Inflammatory macrophage (primary cell): Measurements from ENCODE around the gene PF4V1.
A peak's percentile ranks its signal among the peaks of the same experiment; 100 is the strongest.
"Not testable (repeated sequence)": the region's sequence is repeated elsewhere in the genome, so short reads cannot be mapped to it uniquely, and the experiment has no call there.

ENCODE experiments used
- DNase-seq, 2 donors: peaks; one replicate each; pipeline ENCODE4 v3.0.0-alpha.2; 2020 to 2022

Gene PF4V1

DNA sequence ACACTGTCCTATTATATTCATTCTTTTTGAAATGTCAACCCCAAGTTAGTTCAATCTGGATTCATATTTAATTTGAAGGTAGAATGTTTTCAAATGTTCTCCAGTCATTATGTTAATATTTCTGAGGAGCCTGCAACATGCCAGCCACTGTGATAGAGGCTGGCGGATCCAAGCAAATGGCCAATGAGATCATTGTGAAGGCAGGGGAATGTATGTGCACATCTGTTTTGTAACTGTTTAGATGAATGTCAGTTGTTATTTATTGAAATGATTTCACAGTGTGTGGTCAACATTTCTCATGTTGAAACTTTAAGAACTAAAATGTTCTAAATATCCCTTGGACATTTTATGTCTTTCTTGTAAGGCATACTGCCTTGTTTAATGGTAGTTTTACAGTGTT is 17.7 kb downstream of the PF4V1 start:
- DNase-seq, result peak in 1 of 2 donors; percentile 42

GRCh38 chr4:73871511-73872310 is 18.6 kb downstream of the PF4V1 start:
- DNase-seq, result no peak

- peak; percentile 72 to 85 for DNase-seq
Measured at GRCh38 chr4:73872316-73873108, 19.4 kb downstream of the PF4V1 start.

GRCh38 chr4:73874386-73874785 is 21.3 kb downstream of the PF4V1 start:
- peak; percentile 18 to 66 for DNase-seq

DNA sequence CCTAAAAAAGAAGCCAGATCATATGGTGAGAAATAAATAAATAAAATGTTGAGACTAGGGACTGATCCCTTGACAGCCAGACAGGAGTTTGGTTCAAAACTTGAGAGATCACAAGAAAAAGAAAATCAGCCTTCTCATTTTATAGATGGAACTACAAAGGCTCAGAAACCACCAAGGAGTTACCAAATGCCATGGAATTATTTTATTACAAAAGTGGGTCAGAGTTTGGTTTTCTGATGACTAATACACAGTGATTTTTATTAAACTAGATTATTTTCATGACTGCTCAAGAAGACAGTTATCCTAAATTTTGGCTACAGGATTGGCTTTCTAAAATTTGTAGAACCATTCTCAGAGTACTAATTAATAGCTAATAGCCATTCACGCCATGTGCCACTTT is 22.3 kb downstream of the PF4V1 start:
- DNase-seq, result no peak

DNA sequence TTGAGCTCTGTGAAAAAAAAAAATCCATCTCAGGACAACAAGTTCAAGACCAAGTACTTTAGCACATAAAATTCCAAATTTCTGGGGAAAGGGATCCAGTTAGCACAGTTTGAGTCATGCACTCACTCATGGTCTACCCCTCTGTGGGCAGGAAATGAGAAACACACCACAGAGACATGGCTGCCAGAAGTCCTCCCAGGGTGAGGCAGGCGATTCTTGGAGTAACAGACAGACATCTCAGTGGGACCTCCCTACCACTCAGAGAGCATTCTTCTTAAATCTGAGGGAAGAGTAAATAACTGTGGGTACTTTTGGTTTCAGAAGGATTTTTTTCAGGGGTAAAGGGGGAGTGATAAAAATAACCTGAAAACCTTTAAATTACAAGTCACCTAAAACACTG is 30.2 kb downstream of the PF4V1 start:
- no peak for DNase-seq

GRCh38 chr4:73885574-73886267 is 32.6 kb downstream of the PF4V1 start:
- peak in 1 of 2 donors; percentile 21 for DNase-seq

GRCh38 chr4:73891326-73891725 is 38.2 kb downstream of the PF4V1 start:
- DNase-seq, result no peak

- peak in 1 of 2 donors; percentile 22 for DNase-seq
Measured at GRCh38 chr4:73891739-73892405, 38.8 kb downstream of the PF4V1 start.

DNA sequence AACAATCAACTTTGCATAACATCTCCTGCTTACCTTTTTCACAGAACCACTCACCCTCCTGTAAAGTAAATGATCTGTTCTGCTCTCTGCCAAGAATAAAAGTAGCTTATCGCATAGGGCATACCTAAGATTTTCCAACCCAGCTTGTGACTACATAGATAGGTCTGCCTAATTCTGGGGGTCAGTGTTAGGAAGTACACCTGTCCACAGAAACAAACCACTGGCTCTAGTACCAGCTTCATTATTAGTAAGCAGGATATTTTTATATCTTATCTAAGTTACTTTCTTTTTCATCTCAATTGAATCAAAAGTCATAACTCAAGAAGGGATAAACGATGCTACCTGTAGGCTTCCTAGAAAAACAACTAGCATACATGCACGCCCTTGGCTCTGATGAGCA is 39.9 kb downstream of the PF4V1 start:
- DNase-seq, result no peak

- no peak for DNase-seq
Measured at GRCh38 chr4:73894001-73894400, 40.9 kb downstream of the PF4V1 start.

DNA sequence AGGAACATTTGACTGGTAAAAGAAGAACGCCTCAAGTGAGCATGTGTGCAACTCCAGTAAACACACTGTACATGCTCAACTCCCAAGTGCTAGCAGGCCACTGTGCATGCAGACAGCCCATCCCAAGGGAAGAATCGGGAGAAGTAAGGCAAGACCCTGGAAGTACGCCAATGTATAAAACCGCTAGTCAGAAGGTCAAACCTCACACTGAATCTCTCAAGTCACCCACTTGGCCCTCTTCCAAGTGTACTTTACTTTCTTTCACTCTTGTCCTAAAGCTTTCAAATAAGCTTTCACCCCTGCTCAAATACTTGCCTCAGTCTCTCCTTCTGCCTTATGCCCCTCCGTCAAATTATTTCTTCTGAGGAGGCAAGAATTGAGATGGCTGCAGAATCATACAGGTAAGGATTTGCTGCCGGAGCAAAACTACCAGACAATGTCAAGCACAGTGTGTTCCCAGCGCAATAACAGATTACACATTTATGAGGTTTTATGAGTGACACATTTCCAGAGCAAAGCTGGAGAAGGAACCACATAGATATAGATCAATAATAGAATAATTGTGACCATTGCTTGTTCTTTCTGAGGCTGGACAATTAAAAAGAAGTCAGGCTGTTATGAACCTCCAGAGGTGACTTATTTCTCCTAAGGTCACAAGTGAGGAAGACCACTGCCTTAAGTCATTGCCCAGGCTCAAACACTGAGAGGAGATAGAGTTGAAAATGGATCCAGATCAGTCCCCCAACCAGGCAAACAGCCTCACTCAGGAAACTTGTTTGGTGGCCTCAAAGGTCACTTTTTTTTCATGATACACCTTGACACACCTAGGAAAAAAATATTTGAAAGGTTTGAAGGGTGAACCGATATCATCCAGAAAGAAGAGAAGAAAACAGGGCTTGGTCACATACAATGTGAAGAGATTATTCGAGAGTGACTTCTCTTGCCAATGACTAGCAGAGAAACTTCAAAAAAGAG is 42.4 kb downstream of the PF4V1 start:
- no peak for DNase-seq

DNA sequence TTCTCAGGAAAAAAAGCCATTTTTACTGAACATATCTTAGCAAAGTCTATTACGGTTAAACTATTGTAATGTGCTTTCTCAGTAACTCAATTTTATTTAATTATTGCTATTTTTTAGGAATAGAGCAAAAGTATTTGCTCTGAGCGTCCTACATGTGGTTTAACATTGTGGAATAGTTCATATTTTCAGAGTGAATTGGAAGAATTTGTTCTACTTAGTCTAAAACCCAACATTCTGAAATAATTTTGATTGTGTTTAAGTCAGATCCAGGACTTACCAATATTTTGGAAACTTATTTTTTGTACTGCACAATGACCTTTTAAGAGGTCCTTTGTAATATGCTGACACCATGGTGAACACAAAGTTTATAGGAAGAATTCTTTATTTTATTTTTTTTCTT is 43.3 kb downstream of the PF4V1 start:
- DNase-seq, result no peak

DNA sequence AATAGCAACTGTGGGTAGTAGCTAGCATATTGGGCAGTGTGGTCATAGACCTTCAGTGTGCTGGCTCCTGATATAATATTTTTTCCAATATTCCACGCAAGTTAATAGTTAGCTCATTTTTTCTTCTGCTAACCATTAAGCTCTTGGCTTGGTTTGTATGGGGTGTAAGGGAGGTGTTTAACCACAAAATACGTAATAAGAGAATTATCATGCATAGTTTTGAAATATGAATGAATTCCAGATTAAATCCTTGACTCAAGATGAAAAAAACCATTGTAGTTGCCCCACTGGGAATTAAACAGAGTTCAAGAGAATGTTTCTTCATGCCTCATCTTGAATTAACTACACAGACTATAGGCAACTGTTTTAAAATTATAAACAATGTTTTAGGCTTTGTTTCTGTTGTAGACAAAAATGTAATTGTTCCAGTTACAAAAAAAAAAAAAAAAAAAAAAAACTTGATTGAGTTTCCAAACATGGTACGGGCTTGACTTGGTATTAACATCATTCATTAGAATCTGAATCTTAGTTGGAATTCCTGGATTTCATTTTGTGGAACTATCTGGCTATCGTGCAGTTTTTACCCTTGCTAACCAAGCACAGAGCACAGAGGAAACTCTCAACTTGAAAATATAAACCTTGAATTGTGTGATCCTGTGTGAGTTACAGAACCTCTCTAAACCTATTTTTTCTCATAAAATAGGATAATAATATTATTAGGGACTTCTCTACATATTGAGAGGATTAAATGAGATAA is 44.5 kb downstream of the PF4V1 start:
- DNase-seq, result no peak

DNA sequence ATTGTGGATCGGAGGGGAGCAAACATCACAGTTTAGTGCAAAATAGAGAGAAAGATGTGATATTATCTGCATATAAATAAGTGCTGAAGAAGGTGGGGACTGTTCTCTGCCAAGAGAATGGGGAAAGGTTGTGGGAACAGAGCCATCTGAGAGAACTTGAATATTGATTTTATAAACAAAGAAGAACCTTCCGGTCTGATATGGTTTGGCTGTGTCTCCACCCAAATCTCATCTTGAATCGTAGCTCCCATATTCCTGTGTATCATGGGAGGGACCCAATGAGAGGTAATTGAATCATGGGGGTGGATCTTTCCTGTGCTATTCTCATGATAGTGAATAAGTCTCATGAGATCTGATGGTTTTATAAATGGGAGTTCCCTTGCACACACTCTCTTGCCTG is 46.2 kb downstream of the PF4V1 start:
- DNase-seq, result not testable (repeated sequence)

- no peak for DNase-seq
Measured at GRCh38 chr4:73901031-73901430, 47.9 kb downstream of the PF4V1 start.

GRCh38 chr4:73902038-73902637 is 49.0 kb downstream of the PF4V1 start:
- no peak for DNase-seq

DNA sequence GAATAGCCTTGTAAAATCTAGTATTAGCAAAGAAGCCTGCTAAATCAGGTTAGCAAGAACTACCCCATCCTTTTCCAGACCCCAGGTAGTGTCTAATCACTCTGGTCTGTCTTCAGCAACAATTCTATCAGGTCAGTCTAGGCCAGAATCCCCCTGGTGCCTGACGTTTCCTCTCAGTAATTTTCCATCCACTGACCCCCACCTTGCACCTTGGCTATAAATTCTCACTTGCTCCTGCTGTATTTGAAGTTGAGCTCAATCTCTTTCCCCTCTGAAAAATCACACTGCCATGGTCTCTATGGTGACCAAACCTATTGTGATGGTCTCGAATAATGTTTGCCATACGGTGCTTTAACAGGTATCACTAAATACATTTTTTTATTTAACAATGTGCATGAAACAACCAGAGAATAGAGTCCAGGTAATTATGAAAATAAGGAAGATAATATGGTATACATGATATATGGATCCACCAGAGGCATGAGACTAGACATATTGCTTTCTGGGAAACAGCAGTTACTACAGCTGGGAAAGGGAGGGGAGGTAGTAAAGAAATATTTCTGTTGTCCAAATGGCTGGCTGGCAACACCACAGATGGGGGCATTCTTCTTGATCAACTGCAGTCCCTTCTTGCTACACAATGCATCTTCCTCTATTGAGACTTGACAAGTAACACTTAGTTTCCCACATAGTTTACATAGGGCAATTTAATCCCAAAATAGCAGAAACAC is 49.9 kb downstream of the PF4V1 start:
- peak; percentile 8 to 28 for DNase-seq
